HG03439 (cell line): ENCODE data around the gene IGF2BP3.

Experiments used
- ATAC-seq: cut with Tn5 transposase; IDR thresholded peaks from one replicate; pipeline ENCODE4 v1.9.1; 2021; ENCODE audit warnings: mild to moderate bottlenecking, moderate library complexity; ENCODE audit not compliant: unreplicated experiment

IGF2BP3 gene

GRCh38 chr7:23380961-23381360 lies 89.3 kb downstream of the IGF2BP3 start:
- no peak for ATAC-seq

GRCh38 chr7:23380556-23380955 lies 89.7 kb downstream of the IGF2BP3 start:
- ATAC-seq: no peak

- no peak for ATAC-seq
Observed at GRCh38 chr7:23378996-23379395, 91.3 kb downstream of the IGF2BP3 start.

- no peak for ATAC-seq
Observed at GRCh38 chr7:23377134-23377533, 93.2 kb downstream of the IGF2BP3 start.

GRCh38 chr7:23373151-23374004 lies 96.9 kb downstream of the IGF2BP3 start:
- ATAC-seq: peak; percentile 76

- no peak for ATAC-seq
Observed at GRCh38 chr7:23372611-23373010, 97.7 kb downstream of the IGF2BP3 start.

- ATAC-seq: no peak
Observed at GRCh38 chr7:23371654-23372053, 98.6 kb downstream of the IGF2BP3 start.

- no peak for ATAC-seq
Observed at GRCh38 chr7:23369695-23370404, 100.4 kb downstream of the IGF2BP3 start.

- ATAC-seq: no peak
Observed at GRCh38 chr7:23369100-23369499, 101.2 kb downstream of the IGF2BP3 start.

GRCh38 chr7:23358152-23358674 lies 112.1 kb downstream of the IGF2BP3 start:
- no peak for ATAC-seq

GRCh38 chr7:23357190-23358093 lies 112.8 kb downstream of the IGF2BP3 start:
- peak; percentile 42 for ATAC-seq

GRCh38 chr7:23356726-23357125 lies 113.6 kb downstream of the IGF2BP3 start:
- no peak for ATAC-seq

- ATAC-seq: no peak
Observed at GRCh38 chr7:23356168-23356567, 114.1 kb downstream of the IGF2BP3 start.

- no peak for ATAC-seq
Observed at GRCh38 chr7:23353172-23353571, 117.1 kb downstream of the IGF2BP3 start.

GRCh38 chr7:23350466-23350865 lies 119.8 kb downstream of the IGF2BP3 start:
- no peak for ATAC-seq

- ATAC-seq: no peak
Observed at GRCh38 chr7:23349484-23350157, 120.7 kb downstream of the IGF2BP3 start.

GRCh38 chr7:23347682-23348180 lies 122.6 kb downstream of the IGF2BP3 start:
- ATAC-seq: no peak

GRCh38 chr7:23347033-23347681 lies 123.1 kb downstream of the IGF2BP3 start:
- ATAC-seq: no peak

- ATAC-seq: no peak
Observed at GRCh38 chr7:23346316-23346715, 124.0 kb downstream of the IGF2BP3 start.

- no peak for ATAC-seq
Observed at GRCh38 chr7:23345601-23346000, 124.7 kb downstream of the IGF2BP3 start.
